Fibroblast of lung (primary cell): ENCODE data around the gene PRM1. TPM values are rescaled to one million over a fixed set of nuclear protein-coding genes. Genes with fewer than 3 reads are reported as not detected.
A peak's percentile ranks its signal among the peaks of the same experiment; 100 is the strongest.

Experiments used
- DNase-seq, 2 donors: peaks; one replicate each; pipeline versions ENCODE4 v3.0.0 to v3.0.0-alpha.2; 2010; ENCODE audit warnings: low read depth in 2 of 2
- H2AFZ ChIP-seq: 2 replicates; pipeline ENCODE4 v1.5.1; 2012; ENCODE audit warnings: low read length, control low read depth, inconsistent platforms
- H3K27ac ChIP-seq: 2 replicates; pipeline ENCODE4 v1.5.1; 2011; ENCODE audit warnings: low read length, control low read depth; ENCODE audit not compliant: insufficient read depth
- H3K27me3 ChIP-seq: 2 replicates; pipeline ENCODE4 v1.5.1; 2011; ENCODE audit warnings: mild to moderate bottlenecking, low read length; ENCODE audit not compliant: control insufficient read depth, insufficient read depth
- H3K36me3 ChIP-seq: 2 replicates; pipeline ENCODE4 v1.5.1; 2011; ENCODE audit warnings: low read length; ENCODE audit not compliant: control insufficient read depth, insufficient read depth
- H3K4me1 ChIP-seq: 2 replicates; pipeline ENCODE4 v1.5.1; 2011; ENCODE audit warnings: low read length; ENCODE audit not compliant: control insufficient read depth, insufficient read depth; ENCODE audit errors: extremely low read depth
- H3K4me2 ChIP-seq: 2 replicates; pipeline ENCODE4 v1.5.1; 2011; ENCODE audit warnings: low read length, control low read depth; ENCODE audit not compliant: insufficient read depth; ENCODE audit errors: extremely low read depth
- H3K4me3 ChIP-seq, 4 experiments: fragments of 200-600 bp in 1 of 4; sonication (generic) in 1 of 4; replicated peaks in 1 of 4; 2 replicates each; pipeline ENCODE4 v1.5.1; 2011 to 2016; ENCODE audit warnings: low read length in 4 of 4, low read depth in 3 of 4, mild to moderate bottlenecking in 3 of 4, control low read depth in 2 of 4, inconsistent platforms in 1 of 4, mixed read lengths in 1 of 4; ENCODE audit not compliant: insufficient read depth in 1 of 4; ENCODE audit errors: control extremely low read depth in 1 of 4
- H3K79me2 ChIP-seq: 2 replicates; pipeline ENCODE4 v1.5.1; 2012; ENCODE audit warnings: mild to moderate bottlenecking, low read length, inconsistent platforms; ENCODE audit not compliant: control insufficient read depth, insufficient read depth
- H3K9ac ChIP-seq: 2 replicates; pipeline ENCODE4 v1.5.1; 2011; ENCODE audit warnings: mild to moderate bottlenecking, low read length, control low read depth; ENCODE audit not compliant: insufficient read depth
- H3K9me3 ChIP-seq: 2 replicates; pipeline ENCODE4 v1.5.1; 2012; ENCODE audit warnings: low read depth, low read length; ENCODE audit not compliant: control insufficient read depth, insufficient read depth
- H4K20me1 ChIP-seq: 2 replicates; pipeline ENCODE4 v1.5.1; 2011; ENCODE audit warnings: low read length; ENCODE audit not compliant: control insufficient read depth, insufficient read depth; ENCODE audit errors: extremely low read depth
- CTCF ChIP-seq, 2 donors: IDR thresholded peaks in 1 of 2; conservative IDR thresholded peaks in 1 of 2; 1 replicate in 1 of 2; 2 replicates in 1 of 2; pipeline ENCODE4 v1.5.1; 2011 to 2012; ENCODE audit warnings: low read length in 2 of 2, control low read depth in 1 of 2, inconsistent platforms in 1 of 2, low read depth in 1 of 2, mild to moderate bottlenecking in 1 of 2
- EZH2 ChIP-seq: IDR thresholded peaks from 2 replicates; pipeline ENCODE4 v1.5.1; 2012; ENCODE audit warnings: low read length, control low read depth, mild to moderate bottlenecking; ENCODE audit errors: missing control alignments
- polyA plus RNA-seq, 2 donors: library from polyadenylated mRNA; depleted of rRNA in 1 of 2; stranded (reverse) in 1 of 2; unstranded in 1 of 2; fragments of >200 nt; gene quantifications; 2 replicates each; pipeline ENCODE4 v1.2.1, GENCODE V29; 2011 to 2012; ENCODE audit warnings: missing spikeins in 1 of 2
- total RNA-seq: library from RNA; depleted of rRNA; stranded (reverse); fragments of >200 nt; gene quantifications from 2 replicates; pipeline ENCODE4 v1.2.1, GENCODE V29; 2014

Gene PRM1
- total and polyA plus RNA-seq, 2 donors (not counting 1 experiment from before 2014, with no cell fraction given) = not detected

- H3K4me2 ChIP-seq = no peak overlapping the region
- TF ChIP-seq CTCF (conservative IDR thresholded peaks at IDR 0.05 in 1 of 2, IDR thresholded peaks at IDR 0.05 in 1 of 2; ENCODE audit: low read depth in 1 of 2, low read length in 2 of 2) (no peak), EZH2 (no peak)
- no peaks in the 10 kb centered on the region for H4K20me1 ChIP-seq
- no peaks in the 10 kb centered on the region for H3K27me3 ChIP-seq
- peak overlapping the region; percentile 8 for H3K27ac ChIP-seq
- H3K79me2 ChIP-seq = peaks cover 29% of the 10 kb centered on the region
- no peak overlapping the region for H2AFZ ChIP-seq
- peaks cover 10% of the 10 kb centered on the region for H3K4me1 ChIP-seq
- peak in 1 of 2 donors; percentile 76 for DNase-seq
- H3K4me3 ChIP-seq = no peak overlapping the region
- H3K9me3 ChIP-seq = no peaks in the 10 kb centered on the region
- H3K9ac ChIP-seq = no peak overlapping the region
- H3K36me3 ChIP-seq = peaks cover 20% of the 10 kb centered on the region
Measured at GRCh38 chr16:11250091-11250785, 30.9 kb downstream of the PRM1 start.

GRCh38 chr16:11249233-11250061 lies 31.7 kb downstream of the PRM1 start:
- no peaks in the 10 kb centered on the region for H3K9me3 ChIP-seq
- TF ChIP-seq CTCF (conservative IDR thresholded peaks at IDR 0.05 in 1 of 2, IDR thresholded peaks at IDR 0.05 in 1 of 2; ENCODE audit: low read depth in 1 of 2, low read length in 2 of 2) (no peak), EZH2 (no peak)

GRCh38 chr16:11248133-11248532 lies 33.0 kb downstream of the PRM1 start:
- no peaks in the 10 kb centered on the region for H3K9me3 ChIP-seq
- H3K4me2 ChIP-seq = no peak overlapping the region
- DNase-seq = no peak
- H3K27me3 ChIP-seq = peaks cover 2% of the 10 kb centered on the region
- peaks cover 8% of the 10 kb centered on the region for H3K79me2 ChIP-seq
- H4K20me1 ChIP-seq = no peaks in the 10 kb centered on the region
- H3K9ac ChIP-seq = no peak overlapping the region
- peaks cover 8% of the 10 kb centered on the region for H3K36me3 ChIP-seq
- no peak overlapping the region for H3K27ac ChIP-seq
- no peak for TF ChIP-seq CTCF (conservative IDR thresholded peaks at IDR 0.05 in 1 of 2, IDR thresholded peaks at IDR 0.05 in 1 of 2; ENCODE audit: low read depth in 1 of 2, low read length in 2 of 2)
- no peak for TF ChIP-seq EZH2
- H3K4me1 ChIP-seq = peaks cover 4% of the 10 kb centered on the region
- H2AFZ ChIP-seq = no peak overlapping the region
- no peak overlapping the region for H3K4me3 ChIP-seq

More at GRCh38 chr16:11249233-11250061, 31.7 kb downstream of the PRM1 start:
- no peak overlapping the region for H3K27ac ChIP-seq
- no peak overlapping the region for H3K4me3 ChIP-seq
- H3K79me2 ChIP-seq = peaks cover 21% of the 10 kb centered on the region
- H3K4me1 ChIP-seq = peaks cover 10% of the 10 kb centered on the region
- no peaks in the 10 kb centered on the region for H4K20me1 ChIP-seq
- no peaks in the 10 kb centered on the region for H3K27me3 ChIP-seq
- no peak for DNase-seq
- no peak overlapping the region for H2AFZ ChIP-seq
- H3K36me3 ChIP-seq = peaks cover 14% of the 10 kb centered on the region
- no peak overlapping the region for H3K9ac ChIP-seq
- no peak overlapping the region for H3K4me2 ChIP-seq
